ENCODE results near the gene KIAA1671. TPM values are rescaled to one million over a fixed set of nuclear protein-coding genes. Genes with fewer than 3 reads are reported as not detected.

Gene KIAA1671
- total RNA-seq, 1 donor, result 10.7 TPM

DNA sequence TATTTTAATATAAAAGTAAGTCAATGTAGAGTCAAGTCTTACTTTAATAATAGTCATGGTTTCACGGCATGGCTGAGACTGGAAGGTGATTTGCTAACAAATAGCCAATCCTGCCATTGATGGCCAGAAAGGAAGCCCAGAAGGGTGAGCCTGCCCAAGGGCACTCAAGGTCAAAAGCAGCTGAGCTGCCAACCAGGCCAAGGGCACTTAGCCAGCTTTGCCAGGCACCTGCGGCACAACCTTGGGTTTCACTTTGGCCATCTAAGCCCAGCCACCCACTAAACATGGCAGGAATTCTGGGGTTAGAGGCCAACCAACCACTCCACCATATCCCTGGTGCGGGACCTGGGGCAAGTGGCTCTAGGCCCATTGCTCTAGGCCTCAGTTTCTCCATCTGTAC, 10.2 kb upstream of the KIAA1671 start:
- DNase-seq (ENCODE audit: low read depth), result no peak
- no peak overlapping the region for H3K4me3 ChIP-seq (ENCODE audit: low read depth, low read length)
- TF ChIP-seq, protein P1, sequence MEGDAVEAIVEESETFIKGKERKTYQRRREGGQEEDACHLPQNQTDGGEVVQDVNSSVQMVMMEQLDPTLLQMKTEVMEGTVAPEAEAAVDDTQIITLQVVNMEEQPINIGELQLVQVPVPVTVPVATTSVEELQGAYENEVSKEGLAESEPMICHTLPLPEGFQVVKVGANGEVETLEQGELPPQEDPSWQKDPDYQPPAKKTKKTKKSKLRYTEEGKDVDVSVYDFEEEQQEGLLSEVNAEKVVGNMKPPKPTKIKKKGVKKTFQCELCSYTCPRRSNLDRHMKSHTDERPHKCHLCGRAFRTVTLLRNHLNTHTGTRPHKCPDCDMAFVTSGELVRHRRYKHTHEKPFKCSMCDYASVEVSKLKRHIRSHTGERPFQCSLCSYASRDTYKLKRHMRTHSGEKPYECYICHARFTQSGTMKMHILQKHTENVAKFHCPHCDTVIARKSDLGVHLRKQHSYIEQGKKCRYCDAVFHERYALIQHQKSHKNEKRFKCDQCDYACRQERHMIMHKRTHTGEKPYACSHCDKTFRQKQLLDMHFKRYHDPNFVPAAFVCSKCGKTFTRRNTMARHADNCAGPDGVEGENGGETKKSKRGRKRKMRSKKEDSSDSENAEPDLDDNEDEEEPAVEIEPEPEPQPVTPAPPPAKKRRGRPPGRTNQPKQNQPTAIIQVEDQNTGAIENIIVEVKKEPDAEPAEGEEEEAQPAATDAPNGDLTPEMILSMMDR (IDR thresholded peaks at IDR 0.05; ENCODE audit: insufficient read depth, low read length), result no peak

GRCh38 chr22:24944217-24944937, 8.1 kb upstream of the KIAA1671 start:
- DNase-seq (ENCODE audit: low read depth), result no peak
- H3K4me3 ChIP-seq (ENCODE audit: low read depth, low read length), result no peak overlapping the region
- TF ChIP-seq, protein P1 (IDR thresholded peaks at IDR 0.05; ENCODE audit: insufficient read depth, low read length), result no peak

GRCh38 chr22:24945430-24945829, 7.1 kb upstream of the KIAA1671 start:
- H3K4me3 ChIP-seq (ENCODE audit: low read depth, low read length), result no peak overlapping the region
- no peak for DNase-seq (ENCODE audit: low read depth)
- TF ChIP-seq, protein P1 (IDR thresholded peaks at IDR 0.05; ENCODE audit: insufficient read depth, low read length), result no peak

- H3K4me3 ChIP-seq (ENCODE audit: low read depth, low read length), result no peak overlapping the region
- TF ChIP-seq, protein P1 (IDR thresholded peaks at IDR 0.05; ENCODE audit: insufficient read depth, low read length), result no peak
- no peak for DNase-seq (ENCODE audit: low read depth)
Observed at GRCh38 chr22:24947383-24947782, 5.1 kb upstream of the KIAA1671 start.

DNA sequence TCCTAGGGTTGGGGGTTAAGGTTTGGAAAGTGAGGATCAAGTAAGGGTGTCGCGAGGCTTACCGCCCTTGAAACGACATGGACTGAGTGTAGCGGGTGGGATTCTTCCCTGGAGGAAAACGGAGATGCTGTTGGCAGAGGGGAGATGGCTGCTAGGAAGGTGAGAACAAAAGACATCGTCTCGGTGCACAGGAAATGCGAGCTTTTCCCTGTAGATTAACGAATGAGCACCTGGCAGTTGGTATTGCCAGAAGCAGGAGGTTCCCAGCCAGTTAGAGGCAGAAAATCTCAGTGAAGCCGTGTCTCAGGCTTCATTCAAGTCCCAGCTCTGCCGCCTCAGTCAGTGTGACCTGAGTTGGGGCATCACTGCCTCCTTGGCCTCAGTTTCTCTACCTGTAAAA, 4.6 kb upstream of the KIAA1671 start:
- TF ChIP-seq, protein P1 (IDR thresholded peaks at IDR 0.05; ENCODE audit: insufficient read depth, low read length), result no peak
- no peak overlapping the region for H3K4me3 ChIP-seq (ENCODE audit: low read depth, low read length)
- no peak for DNase-seq (ENCODE audit: low read depth)

DNA sequence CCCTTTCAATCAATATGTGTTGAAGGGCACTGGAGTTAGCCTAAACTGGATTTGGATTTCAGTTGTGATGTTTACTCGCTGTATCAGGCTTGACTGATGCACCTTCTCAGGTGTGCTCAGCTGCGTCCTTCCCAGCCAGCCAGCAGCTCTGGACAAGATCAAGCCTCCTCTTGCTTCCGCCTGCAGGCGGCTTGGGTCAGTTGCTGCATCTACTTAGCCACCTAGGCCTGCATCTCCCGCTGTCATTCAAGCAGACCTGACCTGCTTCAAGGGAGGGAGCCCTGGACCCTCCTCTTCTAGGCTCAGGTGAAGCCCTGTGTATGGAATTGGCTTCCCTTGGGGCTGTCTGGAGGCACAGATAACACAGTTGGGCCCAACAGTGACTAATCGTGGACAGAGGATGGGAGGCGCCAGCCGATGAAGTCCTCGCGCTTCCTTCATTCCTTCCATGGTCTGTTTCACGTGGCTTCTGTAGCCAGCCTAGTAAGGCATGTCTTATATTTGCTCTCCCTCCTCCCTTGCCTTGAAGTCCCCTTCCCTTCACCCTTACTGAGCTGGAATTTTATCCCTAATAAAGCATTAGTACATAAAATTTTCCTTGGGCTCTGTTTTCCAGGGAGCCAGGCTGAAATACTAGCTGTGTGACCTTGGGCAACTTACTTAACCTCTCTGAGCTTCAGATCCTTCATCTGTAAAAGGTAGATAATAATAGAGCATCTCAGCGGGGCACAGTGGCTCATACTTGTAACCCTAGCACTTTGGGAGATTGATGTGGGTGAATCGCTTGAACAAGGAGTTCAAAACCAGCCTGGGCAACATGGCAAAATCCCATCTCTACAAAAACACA, 3.9 kb upstream of the KIAA1671 start:
- no peak for DNase-seq (ENCODE audit: low read depth)
- TF ChIP-seq, protein P1 (IDR thresholded peaks at IDR 0.05; ENCODE audit: insufficient read depth, low read length), result no peak
- no peak overlapping the region for H3K4me3 ChIP-seq (ENCODE audit: low read depth, low read length)

All from fibroblast of the aortic adventitia (primary cell).